Measurements from ENCODE around the gene GALNT17. TPM values are rescaled to one million over a fixed set of nuclear protein-coding genes. Genes with fewer than 3 reads are reported as not detected.

The GALNT17 gene
- total RNA-seq, 6 donors from 2014 or later, result 5.3 to 26.2 (median 10.1) TPM

DNA sequence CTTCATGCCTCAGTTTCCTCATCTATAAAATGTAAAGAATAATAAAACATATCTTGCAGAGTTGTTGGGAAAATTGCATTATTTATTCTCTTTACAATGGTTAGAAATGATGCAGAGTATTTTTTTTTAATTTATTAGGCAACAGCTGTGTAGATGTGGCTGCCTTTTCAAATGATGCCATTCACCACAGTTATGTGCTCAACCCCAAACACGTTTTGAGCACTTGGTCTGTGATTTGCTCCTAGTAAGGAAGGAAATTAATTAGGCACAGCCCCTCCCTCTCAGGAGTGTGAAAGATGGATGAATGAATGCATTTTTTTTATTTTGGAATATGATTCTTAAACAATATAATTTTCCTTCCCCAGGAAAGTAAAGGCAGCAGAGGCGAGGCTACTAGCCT, 575.1 kb downstream of the GALNT17 start:
- WGBS, 2 donors, result 54 to 71% methylated on average over 2 of the region's 2 CpGs
- H3K4me3 ChIP-seq, result no peak overlapping the region
- no peaks in the 10 kb centered on the region for H3K9me3 ChIP-seq
- H3K27me3 ChIP-seq, result no peaks in the 10 kb centered on the region
- ATAC-seq (ENCODE audit: low FRiP score in 2 of 2) (no peak), DNase-seq (no peak)
- H3K4me1 ChIP-seq, result no peaks in the 10 kb centered on the region
- H3K36me3 ChIP-seq, result no peaks in the 10 kb centered on the region
- H3K27ac ChIP-seq, result no peak overlapping the region
- TF ChIP-seq, protein P1, sequence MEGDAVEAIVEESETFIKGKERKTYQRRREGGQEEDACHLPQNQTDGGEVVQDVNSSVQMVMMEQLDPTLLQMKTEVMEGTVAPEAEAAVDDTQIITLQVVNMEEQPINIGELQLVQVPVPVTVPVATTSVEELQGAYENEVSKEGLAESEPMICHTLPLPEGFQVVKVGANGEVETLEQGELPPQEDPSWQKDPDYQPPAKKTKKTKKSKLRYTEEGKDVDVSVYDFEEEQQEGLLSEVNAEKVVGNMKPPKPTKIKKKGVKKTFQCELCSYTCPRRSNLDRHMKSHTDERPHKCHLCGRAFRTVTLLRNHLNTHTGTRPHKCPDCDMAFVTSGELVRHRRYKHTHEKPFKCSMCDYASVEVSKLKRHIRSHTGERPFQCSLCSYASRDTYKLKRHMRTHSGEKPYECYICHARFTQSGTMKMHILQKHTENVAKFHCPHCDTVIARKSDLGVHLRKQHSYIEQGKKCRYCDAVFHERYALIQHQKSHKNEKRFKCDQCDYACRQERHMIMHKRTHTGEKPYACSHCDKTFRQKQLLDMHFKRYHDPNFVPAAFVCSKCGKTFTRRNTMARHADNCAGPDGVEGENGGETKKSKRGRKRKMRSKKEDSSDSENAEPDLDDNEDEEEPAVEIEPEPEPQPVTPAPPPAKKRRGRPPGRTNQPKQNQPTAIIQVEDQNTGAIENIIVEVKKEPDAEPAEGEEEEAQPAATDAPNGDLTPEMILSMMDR (IDR thresholded peaks at IDR 0.05), result no peak
- no peak for TF ChIP-seq EP300 (IDR thresholded peaks at IDR 0.05)
- no peak for TF ChIP-seq POLR2AphosphoS5 (IDR thresholded peaks at IDR 0.05)
- TF ChIP-seq POLR2A (IDR thresholded peaks at IDR 0.05), result no peak

DNA sequence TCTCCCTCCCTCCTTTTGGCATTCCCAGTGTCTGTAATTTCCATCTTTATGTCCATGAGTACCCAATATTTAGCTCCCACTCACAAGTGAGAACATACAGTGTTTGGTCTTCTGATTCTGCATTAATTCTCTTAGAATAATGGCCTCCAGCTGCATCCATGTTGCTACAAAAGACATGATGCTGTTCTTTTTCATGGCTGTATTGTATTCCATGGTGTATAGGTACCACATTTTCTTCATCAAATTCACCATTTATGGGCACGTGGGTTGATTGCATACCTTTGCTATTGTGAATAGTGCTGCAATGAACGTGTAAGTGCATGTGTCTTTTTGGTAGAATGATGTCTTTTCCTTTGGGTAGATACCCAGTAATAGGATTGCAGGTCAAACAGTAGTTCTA, 576.8 kb downstream of the GALNT17 start:
- WGBS, 2 donors, result 61 to 91% methylated on average over 2 of the region's 2 CpGs
- H3K4me3 ChIP-seq, result no peak overlapping the region
- H3K9me3 ChIP-seq, result no peaks in the 10 kb centered on the region
- no peak for ATAC-seq (ENCODE audit: low FRiP score in 2 of 2)
- H3K27ac ChIP-seq, result no peak overlapping the region
- no peak for DNase-seq
- no peak for TF ChIP-seq EP300 (IDR thresholded peaks at IDR 0.05)
- no peak for TF ChIP-seq POLR2AphosphoS5 (IDR thresholded peaks at IDR 0.05)
- TF ChIP-seq, protein P1 (IDR thresholded peaks at IDR 0.05), result no peak
- no peak for TF ChIP-seq POLR2A (IDR thresholded peaks at IDR 0.05)
- no peaks in the 10 kb centered on the region for H3K27me3 ChIP-seq
- no peaks in the 10 kb centered on the region for H3K4me1 ChIP-seq
- no peaks in the 10 kb centered on the region for H3K36me3 ChIP-seq

DNA sequence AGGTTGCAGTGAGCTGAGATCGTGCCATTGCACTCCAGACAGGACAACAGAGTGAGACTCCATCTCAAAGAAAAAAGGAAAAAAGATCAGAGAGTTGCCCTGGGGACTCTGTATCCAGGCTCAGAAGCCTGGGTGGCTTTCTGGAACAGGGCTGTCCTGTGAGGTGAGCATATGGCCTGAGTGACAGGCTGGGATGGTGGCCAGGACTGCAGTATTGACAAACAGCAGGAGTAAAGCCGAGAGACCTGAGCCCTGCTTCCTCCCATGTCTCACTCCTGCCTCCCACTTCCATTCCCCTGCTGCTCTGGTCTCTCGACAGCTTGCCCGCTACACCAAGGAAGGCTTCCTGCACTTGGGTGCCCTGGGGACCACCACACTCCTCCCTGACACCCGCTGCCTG, 578.5 kb downstream of the GALNT17 start:
- TF ChIP-seq POLR2AphosphoS5 (IDR thresholded peaks at IDR 0.05), result no peak
- TF ChIP-seq, protein P1 (IDR thresholded peaks at IDR 0.05), result no peak
- Histone ChIP-seq H3K36me3 (no peaks in the 10 kb centered on the region), H3K4me3 (no peak overlapping the region), H3K27me3 (no peaks in the 10 kb centered on the region), H3K4me1 (no peaks in the 10 kb centered on the region), H3K27ac (no peak overlapping the region), H3K9me3 (no peaks in the 10 kb centered on the region)
- ATAC-seq (ENCODE audit: low FRiP score in 2 of 2) (peak in 1 of 2 donors; percentile 5), DNase-seq (no peak)
- 86 to 87% methylated on average over 4 to 5 of the region's 5 CpGs for WGBS, 2 donors

DNA sequence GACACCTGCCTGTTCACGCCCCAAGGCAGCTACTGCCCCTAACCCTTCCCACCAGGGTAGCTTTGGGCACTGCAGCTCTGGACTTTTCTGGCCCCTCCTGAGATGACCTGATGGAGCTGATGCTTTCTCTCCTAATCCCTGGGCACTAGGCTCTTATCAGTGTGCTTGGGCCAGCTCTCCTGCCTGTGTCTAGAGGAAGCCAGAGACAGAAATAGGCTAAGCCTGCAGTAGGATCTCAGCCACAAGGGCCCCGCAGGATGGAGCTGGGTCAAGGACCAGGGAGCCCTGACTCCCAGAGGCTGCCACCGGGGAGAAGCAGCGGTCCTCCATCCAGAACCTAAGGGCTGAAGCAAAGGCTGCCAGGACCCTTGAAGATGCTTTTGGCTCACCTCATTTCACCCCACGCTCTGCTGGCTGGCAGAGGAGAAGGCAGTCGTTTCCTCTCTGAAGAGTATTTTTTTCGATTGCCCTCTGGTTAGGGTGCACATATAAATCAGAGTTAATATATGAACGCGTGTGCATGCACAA, 580.8 kb downstream of the GALNT17 start:
- 75 to 88% methylated on average over 8 to 9 of the region's 9 CpGs for WGBS, 2 donors
- no peak overlapping the region for H3K4me3 ChIP-seq
- no peaks in the 10 kb centered on the region for H3K36me3 ChIP-seq
- no peaks in the 10 kb centered on the region for H3K9me3 ChIP-seq
- H3K27ac ChIP-seq, result no peak overlapping the region
- ATAC-seq (ENCODE audit: low FRiP score in 2 of 2) (no peak), DNase-seq (no peak)
- no peaks in the 10 kb centered on the region for H3K27me3 ChIP-seq
- H3K4me1 ChIP-seq, result no peaks in the 10 kb centered on the region
- TF ChIP-seq POLR2A (IDR thresholded peaks at IDR 0.05) (no peak), POLR2AphosphoS5 (IDR thresholded peaks at IDR 0.05) (no peak), EP300 (IDR thresholded peaks at IDR 0.05) (no peak)
- TF ChIP-seq, protein P1 (IDR thresholded peaks at IDR 0.05), result no peak

GRCh38 chr7:71716690-71717089, 584.7 kb downstream of the GALNT17 start:
- no peaks in the 10 kb centered on the region for H3K27me3 ChIP-seq
- WGBS, 2 donors, result 36 to 40% methylated on average over 3 of the region's 3 CpGs
- no peak overlapping the region for H3K27ac ChIP-seq
- no peaks in the 10 kb centered on the region for H3K36me3 ChIP-seq
- no peaks in the 10 kb centered on the region for H3K4me1 ChIP-seq
- no peak for DNase-seq
- ATAC-seq (ENCODE audit: low FRiP score in 2 of 2), result no peak
- no peaks in the 10 kb centered on the region for H3K9me3 ChIP-seq
- no peak overlapping the region for H3K4me3 ChIP-seq
- TF ChIP-seq, protein P1 (IDR thresholded peaks at IDR 0.05), result no peak
- peak in 1 of 2 donors; percentile 17 for TF ChIP-seq POLR2AphosphoS5 (IDR thresholded peaks at IDR 0.05)

Data from upper lobe of left lung (tissue), 6 donors.